ENCODE measurements around the gene SGF29.
"Not testable (repeated sequence)": the region's sequence is repeated elsewhere in the genome, so short reads cannot be mapped to it uniquely, and the experiment has no call there.

Gene SGF29

GRCh38 chr16:28617874-28618273, 64.2 kb downstream of the SGF29 start:
- no peak overlapping the region for H3K27ac ChIP-seq

DNA sequence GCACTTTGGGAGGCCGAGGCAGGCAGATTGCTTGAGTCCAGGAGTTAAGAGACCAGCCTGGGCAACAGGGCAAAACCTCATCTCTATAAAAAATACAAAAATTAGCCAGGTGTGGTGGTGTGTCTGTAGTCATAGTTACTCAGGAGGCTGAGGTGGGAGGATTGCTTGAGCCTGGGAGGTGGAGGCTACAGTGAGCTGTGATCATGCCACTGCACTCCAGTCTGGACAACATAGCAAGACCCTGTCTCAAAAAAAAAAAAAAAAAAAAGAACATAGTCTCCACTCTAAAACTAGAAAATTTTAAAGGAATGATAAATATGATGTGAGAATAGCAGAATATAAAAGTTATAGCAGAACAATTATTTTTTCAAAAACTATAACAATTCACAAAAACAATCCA, 66.6 kb downstream of the SGF29 start:
- H3K27ac ChIP-seq: not testable (repeated sequence)

More at GRCh38 chr16:28617874-28618273, 64.2 kb downstream of the SGF29 start:
- TF ChIP-seq, protein P1, sequence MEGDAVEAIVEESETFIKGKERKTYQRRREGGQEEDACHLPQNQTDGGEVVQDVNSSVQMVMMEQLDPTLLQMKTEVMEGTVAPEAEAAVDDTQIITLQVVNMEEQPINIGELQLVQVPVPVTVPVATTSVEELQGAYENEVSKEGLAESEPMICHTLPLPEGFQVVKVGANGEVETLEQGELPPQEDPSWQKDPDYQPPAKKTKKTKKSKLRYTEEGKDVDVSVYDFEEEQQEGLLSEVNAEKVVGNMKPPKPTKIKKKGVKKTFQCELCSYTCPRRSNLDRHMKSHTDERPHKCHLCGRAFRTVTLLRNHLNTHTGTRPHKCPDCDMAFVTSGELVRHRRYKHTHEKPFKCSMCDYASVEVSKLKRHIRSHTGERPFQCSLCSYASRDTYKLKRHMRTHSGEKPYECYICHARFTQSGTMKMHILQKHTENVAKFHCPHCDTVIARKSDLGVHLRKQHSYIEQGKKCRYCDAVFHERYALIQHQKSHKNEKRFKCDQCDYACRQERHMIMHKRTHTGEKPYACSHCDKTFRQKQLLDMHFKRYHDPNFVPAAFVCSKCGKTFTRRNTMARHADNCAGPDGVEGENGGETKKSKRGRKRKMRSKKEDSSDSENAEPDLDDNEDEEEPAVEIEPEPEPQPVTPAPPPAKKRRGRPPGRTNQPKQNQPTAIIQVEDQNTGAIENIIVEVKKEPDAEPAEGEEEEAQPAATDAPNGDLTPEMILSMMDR (conservative IDR thresholded peaks at IDR 0.05): no peak
- TF ChIP-seq ZFX (IDR thresholded peaks at IDR 0.05): no peak

GRCh38 chr16:28621481-28622155, 67.9 kb downstream of the SGF29 start:
- no peak overlapping the region for H3K27ac ChIP-seq
- TF ChIP-seq, protein P1 (conservative IDR thresholded peaks at IDR 0.05): no peak
- TF ChIP-seq ZFX (IDR thresholded peaks at IDR 0.05): no peak

- H3K27ac ChIP-seq: peak overlapping the region; percentile 82
Observed at GRCh38 chr16:28622532-28623171, 68.9 kb downstream of the SGF29 start.

DNA sequence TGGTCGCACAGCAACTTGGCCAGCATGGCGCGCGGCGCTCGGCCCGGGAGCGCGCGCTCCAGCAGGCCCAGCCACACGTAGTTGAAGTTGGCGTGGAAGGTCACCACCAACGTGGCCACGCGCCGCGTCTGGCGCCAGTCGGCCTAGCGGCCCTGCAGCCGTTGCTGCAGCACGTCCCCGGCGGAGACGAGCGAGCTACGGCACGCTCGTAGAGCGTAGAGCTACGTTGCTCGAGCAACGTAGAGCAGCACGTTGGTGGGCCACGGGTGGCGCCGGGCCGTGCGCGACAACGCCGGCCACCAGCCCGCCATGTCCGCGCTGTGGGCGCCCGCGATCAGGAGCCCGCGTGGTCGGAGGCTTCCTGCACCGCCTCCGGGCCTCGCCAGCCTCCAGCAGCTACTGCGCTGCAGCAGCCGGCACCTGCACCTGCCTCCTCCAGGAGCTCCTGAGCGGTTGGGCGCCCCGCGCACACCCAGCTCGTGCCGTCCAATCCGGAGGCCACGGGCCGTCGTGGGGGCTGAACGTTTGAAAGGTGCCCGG, 69.5 kb downstream of the SGF29 start:
- TF ChIP-seq, protein P1 (conservative IDR thresholded peaks at IDR 0.05): no peak
- peak; percentile 87 for TF ChIP-seq ZFX (IDR thresholded peaks at IDR 0.05)
- H3K27ac ChIP-seq: peak overlapping the region; percentile 82

GRCh38 chr16:28630905-28631304, 77.2 kb downstream of the SGF29 start:
- H3K27ac ChIP-seq: not testable (repeated sequence)

DNA sequence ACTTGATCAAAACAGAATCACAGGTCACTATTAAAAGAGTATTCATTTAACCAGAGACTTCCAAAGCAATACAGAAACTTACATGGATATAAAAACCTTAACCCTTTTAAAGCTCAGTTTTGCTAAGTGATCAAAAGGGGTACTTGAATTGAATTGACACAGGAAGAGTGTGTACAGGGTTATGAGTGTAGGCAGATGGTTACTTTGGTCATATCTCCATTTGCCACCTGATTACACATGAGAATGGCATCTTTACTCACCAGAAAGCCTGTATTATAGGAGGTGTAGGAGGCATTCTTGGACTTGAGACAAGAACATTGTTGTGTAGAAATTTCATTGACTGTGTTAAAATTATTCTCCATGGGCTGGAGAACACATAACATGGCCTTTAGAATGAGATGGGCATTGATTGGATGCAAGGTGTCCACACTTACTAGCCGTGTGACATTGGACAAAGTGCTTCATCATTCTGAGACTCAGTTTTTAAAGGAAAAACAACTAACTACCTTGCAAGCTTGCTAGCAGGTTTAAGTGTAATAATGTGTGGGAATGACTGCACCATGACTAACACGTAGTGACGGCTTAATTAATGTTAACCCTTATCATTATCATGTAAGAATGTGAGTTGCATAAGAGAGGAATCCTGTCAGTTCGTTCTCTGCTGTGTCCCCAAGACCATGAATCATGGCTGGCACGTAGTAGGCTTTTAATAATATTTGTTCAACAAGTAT, 82.5 kb downstream of the SGF29 start:
- not testable (repeated sequence) for H3K27ac ChIP-seq

GRCh38 chr16:28637765-28638164, 84.0 kb downstream of the SGF29 start, which contains the start of gene NPIPB8:
NPIPB8 (plus strand) TSS chr16:28638065; CDS start chr16:28638361, 296 bp downstream.
- not testable (repeated sequence) for H3K27ac ChIP-seq

DNA sequence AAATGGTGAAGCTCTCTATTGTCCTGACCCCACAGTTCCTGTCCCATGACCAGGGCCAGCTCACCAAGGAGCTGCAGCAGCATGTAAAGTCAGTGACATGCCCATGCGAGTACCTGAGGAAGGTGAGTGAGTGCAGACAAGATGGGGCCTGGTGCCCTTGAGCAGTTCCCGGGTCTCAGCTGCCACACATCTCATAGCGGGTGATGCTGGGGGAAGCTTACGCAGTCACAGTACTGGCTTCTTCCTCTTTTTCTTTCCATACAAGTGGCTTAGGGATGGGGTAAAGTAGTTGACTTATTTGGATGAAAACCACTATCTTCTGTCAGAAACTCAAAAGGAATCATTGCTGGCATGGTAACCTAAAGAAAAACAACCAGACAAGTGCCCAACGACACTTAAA, 84.6 kb downstream of the SGF29 start:
- not testable (repeated sequence) for H3K27ac ChIP-seq

- H3K27ac ChIP-seq: not testable (repeated sequence)
Observed at GRCh38 chr16:28639959-28640358, 86.2 kb downstream of the SGF29 start.
